Caco-2 (cell line): ENCODE measurements around the gene KRT35. TPM values are rescaled to one million over a fixed set of nuclear protein-coding genes. Genes with fewer than 3 reads are reported as not detected.

ENCODE experiments used
- BruUV-seq: library from RNA; stranded (reverse); fragments of 400-500 nt; replicated peaks from 2 replicates; lab custom pipeline; 2021; lab: Mats Ljungman, UMichigan
- CTCF ChIA-PET: fragments of 300-600 bp; sonication (Branson Sonifier 250); formaldehyde crosslinking; loops from one replicate; lab custom pipeline; 2022; ENCODE audit warnings: antibody characterized with exemption; lab: Charles Lee
- POLR2A ChIA-PET: fragments of 300-600 bp; sonication (Branson Sonifier 250); formaldehyde crosslinking; loops from one replicate; lab custom pipeline; 2022; ENCODE audit warnings: antibody characterized with exemption; lab: Charles Lee
- DNase-seq, 2 experiments: peaks; one replicate each; pipeline versions ENCODE4 v3.0.0 to v3.0.0-alpha.2; 2020 to 2022
- H3K27me3 ChIP-seq: replicated peaks from 2 replicates; pipeline ENCODE4 v1.6.0; 2011; ENCODE audit warnings: low read length; ENCODE audit not compliant: control insufficient read depth, insufficient read depth
- H3K36me3 ChIP-seq: 2 replicates; pipeline ENCODE4 v1.5.1; 2011; ENCODE audit warnings: low read length; ENCODE audit not compliant: control insufficient read depth, insufficient read depth
- H3K4me1 ChIP-seq: fragments of 250-450 bp; sonication (Bioruptor Pico); 2 replicates; pipeline ENCODE4 v1.5.1; 2020; ENCODE audit warnings: mild to moderate bottlenecking
- H3K4me3 ChIP-seq: 2 replicates; pipeline ENCODE4 v1.5.1; 2011; ENCODE audit warnings: low read depth, mild to moderate bottlenecking, control low read depth, low read length
- H3K9me3 ChIP-seq: fragments of 250-450 bp; sonication (Bioruptor Pico); 2 replicates; pipeline ENCODE4 v1.5.1; 2020; ENCODE audit warnings: mild to moderate bottlenecking, moderate library complexity
- H3K27ac Mint-ChIP-seq: one replicate; pipeline ENCODE4 v1.8.0; 2022; ENCODE audit warnings: mixed read lengths; ENCODE audit not compliant: unreplicated experiment
- H3K27me3 Mint-ChIP-seq: one replicate; pipeline ENCODE4 v1.8.0; 2022; ENCODE audit warnings: mixed read lengths; ENCODE audit not compliant: insufficient read depth, unreplicated experiment
- H3K36me3 Mint-ChIP-seq: one replicate; pipeline ENCODE4 v1.8.0; 2022; ENCODE audit warnings: mild to moderate bottlenecking, mixed read lengths; ENCODE audit not compliant: insufficient read depth, unreplicated experiment
- H3K4me1 Mint-ChIP-seq: one replicate; pipeline ENCODE4 v1.8.0; 2022; ENCODE audit warnings: low read depth, mixed read lengths; ENCODE audit not compliant: unreplicated experiment
- H3K4me3 Mint-ChIP-seq: one replicate; pipeline ENCODE4 v1.8.0; 2022; ENCODE audit warnings: mild to moderate bottlenecking, moderate library complexity, mixed read lengths; ENCODE audit not compliant: unreplicated experiment
- H3K9me3 Mint-ChIP-seq: one replicate; pipeline ENCODE4 v1.8.0; 2022; ENCODE audit warnings: mixed read lengths; ENCODE audit not compliant: unreplicated experiment
- intact Hi-C: fragments of 100-400 bp; cut with micrococcal nuclease; formaldehyde crosslinking; loops from one replicate; pipeline ENCODE4 v1.10.0; 2022; ENCODE audit not compliant: unreplicated experiment
- total RNA-seq: library from RNA; stranded (reverse); gene quantifications from 2 replicates; pipeline ENCODE4 v1.2.3, GENCODE V29; 2022
- TF ChIP-seq, protein P1 (sequence below), 2 experiments: fragments of 200-600 bp in 1 of 2; IDR thresholded peaks; 1 replicate in 1 of 2; 2 replicates in 1 of 2; pipeline versions ENCODE4 v1.5.1 to v1.8.0; 2011 to 2022; ENCODE audit warnings: antibody characterized with exemption in 1 of 2, control low read depth in 1 of 2, inconsistent platforms in 1 of 2, low read depth in 1 of 2, low read length in 1 of 2, mild to moderate bottlenecking in 1 of 2, moderate library complexity in 1 of 2; ENCODE audit not compliant: insufficient read depth in 1 of 2, severe bottlenecking in 1 of 2, unreplicated experiment in 1 of 2

Gene KRT35
- total RNA-seq, 1 experiment from 2014 or later: not detected

DNA sequence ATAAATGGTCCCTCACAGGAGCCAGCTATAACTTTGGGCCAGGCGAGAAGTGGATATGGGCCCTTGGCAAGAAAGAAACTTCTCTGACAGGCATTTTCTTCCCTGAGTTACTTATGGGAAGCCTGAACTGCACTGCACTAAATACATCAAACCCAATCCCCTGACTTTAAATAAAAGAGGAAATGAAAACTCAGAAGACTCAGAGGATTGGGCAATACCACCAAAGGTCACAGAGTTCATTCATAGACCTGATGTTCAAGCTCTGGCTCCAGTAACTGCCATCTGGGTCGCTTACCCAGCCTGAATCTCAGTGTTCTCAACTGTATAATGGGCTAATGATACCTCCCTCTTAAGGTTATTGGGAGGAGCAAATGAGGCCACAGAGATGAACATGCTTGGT lies 815 bp downstream of the KRT35 start:
- H3K4me1 Mint-ChIP-seq: peaks cover 11% of the 10 kb centered on the region
- intact Hi-C loops: loop anchor here (5.0 kb wide), 1 partner anchor 63 kb away; no protein-coding TSS in a partner anchor
- Histone ChIP-seq H3K27me3 (no peaks in the 10 kb centered on the region), H3K4me3 (no peak overlapping the region), H3K36me3 (no peaks in the 10 kb centered on the region), H3K4me1 (peaks cover 16% of the 10 kb centered on the region), H3K9me3 (no peaks in the 10 kb centered on the region)
- ChIA-PET CTCF (interaction anchor here (1.8 kb wide), 1 partner anchor 62 kb away, joined by 4 read pairs; no protein-coding TSS in a partner anchor), POLR2A (no interaction called here)
- no peak overlapping the region for H3K4me3 Mint-ChIP-seq
- no peak overlapping the region for H3K27ac Mint-ChIP-seq
- no peaks in the 10 kb centered on the region for H3K9me3 Mint-ChIP-seq
- H3K27me3 Mint-ChIP-seq: no peaks in the 10 kb centered on the region
- no peaks in the 10 kb centered on the region for H3K36me3 Mint-ChIP-seq
- no peak for DNase-seq
- TF ChIP-seq, protein P1, sequence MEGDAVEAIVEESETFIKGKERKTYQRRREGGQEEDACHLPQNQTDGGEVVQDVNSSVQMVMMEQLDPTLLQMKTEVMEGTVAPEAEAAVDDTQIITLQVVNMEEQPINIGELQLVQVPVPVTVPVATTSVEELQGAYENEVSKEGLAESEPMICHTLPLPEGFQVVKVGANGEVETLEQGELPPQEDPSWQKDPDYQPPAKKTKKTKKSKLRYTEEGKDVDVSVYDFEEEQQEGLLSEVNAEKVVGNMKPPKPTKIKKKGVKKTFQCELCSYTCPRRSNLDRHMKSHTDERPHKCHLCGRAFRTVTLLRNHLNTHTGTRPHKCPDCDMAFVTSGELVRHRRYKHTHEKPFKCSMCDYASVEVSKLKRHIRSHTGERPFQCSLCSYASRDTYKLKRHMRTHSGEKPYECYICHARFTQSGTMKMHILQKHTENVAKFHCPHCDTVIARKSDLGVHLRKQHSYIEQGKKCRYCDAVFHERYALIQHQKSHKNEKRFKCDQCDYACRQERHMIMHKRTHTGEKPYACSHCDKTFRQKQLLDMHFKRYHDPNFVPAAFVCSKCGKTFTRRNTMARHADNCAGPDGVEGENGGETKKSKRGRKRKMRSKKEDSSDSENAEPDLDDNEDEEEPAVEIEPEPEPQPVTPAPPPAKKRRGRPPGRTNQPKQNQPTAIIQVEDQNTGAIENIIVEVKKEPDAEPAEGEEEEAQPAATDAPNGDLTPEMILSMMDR (IDR thresholded peaks at IDR 0.05; ENCODE audit: insufficient read depth in 1 of 2, low read depth in 1 of 2, low read length in 1 of 2, severe bottlenecking in 1 of 2, unreplicated experiment in 1 of 2): no peak
- BruUV-seq: no TSS peak

DNA sequence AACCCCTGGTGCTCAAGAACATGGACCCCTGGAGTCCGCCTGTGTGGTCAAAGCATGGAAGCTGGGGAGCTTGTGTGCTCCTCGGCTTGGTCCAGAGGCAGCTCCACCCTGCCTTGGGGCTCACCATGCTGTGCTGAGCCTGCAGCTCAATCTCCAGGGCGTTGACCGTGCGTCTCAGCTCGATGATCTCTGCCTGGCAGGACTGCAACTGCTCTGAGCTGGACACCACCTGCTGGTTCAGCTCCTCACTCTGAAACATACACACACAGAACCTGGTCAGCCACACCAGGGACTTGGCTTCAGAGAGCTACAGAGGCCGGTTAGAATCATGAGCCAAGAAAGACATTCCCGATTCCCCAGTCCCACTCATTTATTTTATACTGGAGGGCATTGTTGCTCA lies 2.7 kb downstream of the KRT35 start:
- Mint-ChIP-seq H3K27me3 (no peaks in the 10 kb centered on the region), H3K4me1 (peaks cover 2% of the 10 kb centered on the region), H3K36me3 (no peaks in the 10 kb centered on the region), H3K9me3 (no peaks in the 10 kb centered on the region), H3K4me3 (no peak overlapping the region), H3K27ac (no peak overlapping the region)
- Histone ChIP-seq H3K4me3 (no peak overlapping the region), H3K27me3 (no peaks in the 10 kb centered on the region), H3K9me3 (no peaks in the 10 kb centered on the region), H3K4me1 (peaks cover 4% of the 10 kb centered on the region), H3K36me3 (no peaks in the 10 kb centered on the region)
- ChIA-PET POLR2A (no interaction called here), CTCF (interaction anchor here (0.6 to 1.2 kb wide), 2 partner anchors 170 to 188 kb away, joined by 4 read pairs; no protein-coding TSS in a partner anchor)
- BruUV-seq: no TSS peak
- TF ChIP-seq, protein P1 (IDR thresholded peaks at IDR 0.05; ENCODE audit: insufficient read depth in 1 of 2, low read depth in 1 of 2, low read length in 1 of 2, severe bottlenecking in 1 of 2, unreplicated experiment in 1 of 2): no peak
- intact Hi-C loops: no loop called here
- no peak for DNase-seq

DNA sequence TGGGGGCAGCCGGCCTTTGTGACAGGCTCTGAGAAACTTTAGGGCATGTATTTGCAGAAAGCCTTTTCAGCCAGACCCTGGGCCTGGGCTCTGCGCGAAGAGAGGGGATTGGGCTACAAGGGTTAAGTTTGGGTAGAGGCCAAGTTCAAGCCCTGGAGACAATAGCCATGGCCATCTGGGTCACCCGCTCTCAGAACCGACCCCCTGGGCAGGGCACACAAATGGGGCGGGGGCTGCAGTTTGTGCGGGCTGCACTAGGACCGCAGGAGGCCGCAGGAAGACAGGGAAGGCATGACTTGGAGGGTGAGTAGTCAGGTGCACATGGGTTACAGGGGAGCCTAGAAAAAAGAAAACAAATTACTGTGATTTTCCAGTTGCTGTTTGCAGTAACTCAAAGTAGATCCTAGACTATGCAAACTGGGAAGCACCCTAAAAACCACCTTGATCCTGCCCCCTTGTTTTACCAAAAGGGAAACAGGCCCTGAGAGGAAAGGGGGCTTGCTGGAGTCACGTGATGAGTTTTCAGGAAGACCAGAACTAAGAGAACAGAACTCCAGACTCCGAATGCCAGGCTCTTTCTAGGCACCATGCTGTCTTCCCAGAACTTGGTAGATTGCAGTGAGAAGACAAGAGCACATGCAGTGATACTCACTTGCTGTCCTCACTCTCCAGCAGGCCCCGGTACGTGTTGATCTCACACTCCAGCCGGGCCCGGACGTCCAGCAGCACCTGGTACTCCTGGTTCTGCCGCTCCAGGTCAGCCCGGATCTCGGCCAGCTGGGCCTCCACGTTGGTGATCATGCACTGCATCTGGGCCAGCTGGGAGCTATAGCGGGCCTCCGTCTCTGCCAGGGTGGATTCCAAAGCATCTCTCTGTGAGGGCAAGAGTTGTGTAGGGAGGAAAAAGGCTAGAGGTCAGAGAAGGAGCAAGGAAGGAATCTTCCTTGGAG lies 3.8 kb downstream of the KRT35 start:
- BruUV-seq: no TSS peak
- no peak overlapping the region for H3K27ac Mint-ChIP-seq
- H3K27me3 Mint-ChIP-seq: no peaks in the 10 kb centered on the region
- Histone ChIP-seq H3K27me3 (no peaks in the 10 kb centered on the region), H3K4me1 (no peaks in the 10 kb centered on the region), H3K4me3 (no peak overlapping the region), H3K36me3 (no peaks in the 10 kb centered on the region), H3K9me3 (no peaks in the 10 kb centered on the region)
- no peak overlapping the region for H3K4me3 Mint-ChIP-seq
- intact Hi-C loops: no loop called here
- H3K36me3 Mint-ChIP-seq: no peaks in the 10 kb centered on the region
- TF ChIP-seq, protein P1 (IDR thresholded peaks at IDR 0.05; ENCODE audit: insufficient read depth in 1 of 2, low read depth in 1 of 2, low read length in 1 of 2, severe bottlenecking in 1 of 2, unreplicated experiment in 1 of 2): no peak
- POLR2A ChIA-PET: no interaction called here
- DNase-seq: no peak
- no peaks in the 10 kb centered on the region for H3K4me1 Mint-ChIP-seq
- H3K9me3 Mint-ChIP-seq: no peaks in the 10 kb centered on the region
- CTCF ChIA-PET: interaction anchor here (1.2 kb wide), 1 partner anchor 189 kb away, joined by 4 read pairs; no protein-coding TSS in a partner anchor
